GM19099 (cell line): ENCODE results near the gene KANK4.

Experiments
- POLR2A ChIP-seq: IDR thresholded peaks from 3 replicates; pipeline ENCODE4 v1.6.1; 2011; ENCODE audit warnings: low read depth; ENCODE audit not compliant: insufficient read length; ENCODE audit errors: extremely low read depth

KANK4 gene

DNA sequence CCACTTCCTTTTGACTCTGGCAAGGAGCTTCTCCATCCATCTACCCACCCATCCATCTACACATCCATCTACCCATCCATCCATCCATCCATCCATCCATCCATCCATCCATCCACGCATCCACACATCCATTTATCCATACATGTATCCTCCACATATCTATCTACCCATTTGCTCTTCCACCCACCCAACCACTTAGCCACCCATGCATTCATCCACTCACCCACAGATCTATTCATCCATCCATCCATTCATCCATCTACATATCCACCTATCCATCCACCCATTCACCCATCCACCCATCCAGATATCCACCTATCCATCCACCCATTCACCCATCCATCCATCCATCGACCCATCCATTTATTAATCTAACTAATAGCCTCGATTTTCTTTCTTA is 23.0 kb upstream of the KANK4 start:
- no peak for TF ChIP-seq POLR2A

DNA sequence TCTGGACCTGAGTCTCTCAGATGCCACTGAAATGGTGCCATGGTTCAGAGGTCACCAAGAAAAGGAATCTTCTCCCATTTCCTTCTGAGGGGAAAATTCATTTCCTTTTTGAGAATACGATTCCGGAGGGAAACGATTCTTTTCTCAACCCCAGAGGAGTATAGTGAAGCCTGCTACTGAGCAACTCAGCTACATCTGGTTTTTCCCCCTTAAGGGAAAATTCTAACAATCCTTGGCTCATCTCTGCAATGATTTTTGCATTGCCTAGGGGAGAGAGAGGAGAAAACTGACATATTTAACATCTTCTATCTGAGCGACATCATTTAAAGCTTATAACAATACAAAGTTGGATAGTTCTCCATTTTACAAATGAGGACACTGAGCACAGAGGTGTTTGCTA is 22.4 kb upstream of the KANK4 start:
- no peak for TF ChIP-seq POLR2A

DNA sequence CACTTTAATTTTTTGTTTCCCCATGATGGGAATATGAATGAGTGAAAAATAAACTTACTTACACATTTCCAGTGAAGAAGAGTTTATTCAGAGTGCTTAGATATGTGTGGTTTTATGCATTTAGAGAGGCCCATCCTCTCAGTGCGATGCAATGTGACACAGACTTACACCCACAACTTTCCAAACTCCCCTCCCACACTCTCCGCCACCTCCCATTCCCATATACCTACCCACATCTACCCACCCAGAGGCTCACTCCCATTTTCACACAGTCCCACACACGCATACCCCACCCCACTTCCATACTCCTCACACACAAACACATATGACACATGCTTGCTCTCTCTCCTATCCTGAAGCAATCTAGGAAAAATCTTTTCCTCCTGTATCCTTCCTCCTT is 21.9 kb upstream of the KANK4 start:
- TF ChIP-seq POLR2A, result no peak

DNA sequence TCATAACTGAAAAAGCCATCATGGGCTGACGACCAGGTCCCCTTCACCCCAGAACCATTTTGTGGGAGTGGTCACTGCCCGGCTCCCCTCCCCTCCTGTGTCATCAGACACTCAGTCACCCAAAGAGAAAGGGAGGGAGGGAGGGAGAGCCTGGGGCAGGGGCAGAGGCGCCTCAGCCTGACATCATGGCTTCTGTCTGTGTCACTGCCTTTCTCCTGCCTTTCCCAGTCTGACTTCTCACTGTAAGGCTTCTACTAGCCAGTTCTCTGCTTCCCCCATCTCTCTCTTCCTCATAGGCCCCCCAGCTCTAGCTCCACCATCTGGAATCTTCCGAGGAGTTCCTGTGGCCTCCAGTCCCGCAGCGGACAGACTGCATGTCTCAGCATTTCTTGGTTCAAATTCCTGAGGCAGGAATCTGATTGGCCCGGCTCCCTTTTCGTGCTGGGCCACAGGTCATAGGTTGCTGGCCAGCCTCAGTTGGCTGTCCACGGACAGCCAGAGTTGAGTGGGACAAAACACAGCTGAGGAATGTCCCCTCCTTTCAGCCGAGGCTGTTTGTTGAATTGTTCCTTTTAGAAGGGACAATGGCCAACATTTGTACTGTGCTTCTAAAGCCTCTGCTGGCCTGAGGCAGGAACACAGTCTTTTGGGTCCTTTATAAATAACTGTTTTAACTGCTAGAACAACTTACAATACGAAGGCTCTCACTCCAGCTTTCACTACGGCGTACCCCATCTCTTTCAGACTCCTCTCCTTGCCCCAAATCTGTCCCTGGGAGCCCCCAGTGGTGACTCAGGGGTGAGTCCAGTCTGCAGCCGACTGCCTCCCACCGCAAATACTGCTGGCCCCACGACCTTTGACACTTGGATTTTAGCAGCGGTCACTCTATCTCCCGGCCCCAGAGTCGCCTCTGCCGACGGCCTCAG is 18.7 kb upstream of the KANK4 start:
- no peak for TF ChIP-seq POLR2A

DNA sequence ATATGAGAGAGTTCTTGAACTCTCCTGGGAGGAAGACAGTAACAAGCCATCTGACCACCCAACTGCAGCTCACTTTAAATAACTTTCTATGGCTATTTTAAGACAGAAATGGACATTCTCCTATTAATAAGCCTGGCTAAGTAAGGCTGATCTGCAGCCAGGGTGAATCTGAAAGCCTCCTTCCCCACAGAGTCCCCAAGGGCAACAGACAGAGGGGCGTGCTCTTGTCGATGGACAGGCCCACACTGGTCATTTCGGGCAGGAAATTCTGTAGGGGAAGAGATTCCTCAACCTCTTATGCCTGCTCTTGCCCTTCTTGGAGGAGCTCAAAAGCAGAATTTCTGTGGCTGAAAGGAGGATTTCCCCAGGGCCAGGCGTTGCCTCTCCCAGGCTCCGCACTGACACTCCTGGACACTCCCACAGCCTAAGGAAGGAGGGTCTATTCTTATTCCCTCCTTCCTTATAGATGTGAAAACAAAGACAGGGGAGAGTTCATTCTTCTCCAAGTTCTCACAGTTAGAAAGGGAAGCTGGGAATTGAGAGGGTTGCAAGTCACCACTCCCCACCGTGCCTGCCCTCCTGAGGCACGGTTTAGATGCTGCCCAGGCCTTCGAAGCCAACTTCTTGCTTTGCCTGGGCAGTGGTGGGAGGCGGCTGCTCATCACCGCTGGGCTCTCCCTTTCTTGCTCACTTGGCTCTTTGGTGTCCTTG is 17.9 kb upstream of the KANK4 start:
- TF ChIP-seq POLR2A, result no peak

DNA sequence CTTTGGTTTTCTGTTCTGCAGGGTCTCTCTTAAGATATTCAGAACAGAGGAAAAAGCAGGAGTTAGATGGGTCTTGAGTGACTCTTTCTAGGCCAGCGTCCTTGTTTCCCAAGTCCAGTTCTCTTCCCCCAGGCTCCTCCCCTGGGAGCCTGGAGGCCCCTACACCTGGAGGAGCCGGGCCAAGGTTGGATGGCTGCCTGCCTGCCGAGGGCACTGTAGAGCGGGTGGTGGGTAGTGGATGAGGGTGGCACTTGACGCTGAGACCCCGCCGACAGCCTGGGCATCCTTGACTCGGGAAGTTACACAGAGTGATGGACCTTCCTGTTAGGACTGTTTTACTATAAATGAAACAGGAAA is 17.4 kb upstream of the KANK4 start:
- TF ChIP-seq POLR2A, result no peak

- TF ChIP-seq POLR2A, result no peak
These were observed 16.4 kb upstream of the KANK4 start for GRCh38 chr1:62335656-62336055.

DNA sequence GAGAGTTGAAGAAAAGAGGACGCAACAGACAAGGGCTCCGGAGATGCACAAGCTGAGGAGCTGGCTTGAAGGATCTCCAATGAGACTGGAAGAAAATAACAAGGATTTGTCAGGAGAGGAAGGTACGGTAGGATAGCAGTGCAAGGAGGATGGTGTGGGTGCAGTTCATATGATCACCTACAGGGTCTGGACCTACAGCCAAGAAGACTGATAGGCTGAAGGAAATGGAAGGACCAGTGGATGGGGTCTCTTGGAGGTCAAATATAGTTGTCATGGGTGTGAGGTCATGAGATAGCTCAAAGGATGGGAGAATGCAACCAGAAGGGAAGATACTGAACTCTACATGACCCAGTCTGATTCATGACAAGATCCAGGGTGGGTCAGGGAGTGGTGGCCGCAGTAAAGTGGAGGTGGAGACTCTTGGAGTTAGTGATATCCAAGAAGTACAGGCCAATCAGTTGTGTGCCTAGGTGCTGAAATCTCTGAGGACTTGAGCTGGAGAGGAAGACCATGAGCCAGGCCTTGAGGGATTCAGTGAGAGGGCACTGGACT is 15.3 kb upstream of the KANK4 start:
- TF ChIP-seq POLR2A, result no peak

GRCh38 chr1:62333441-62333840 is 14.2 kb upstream of the KANK4 start:
- no peak for TF ChIP-seq POLR2A

DNA sequence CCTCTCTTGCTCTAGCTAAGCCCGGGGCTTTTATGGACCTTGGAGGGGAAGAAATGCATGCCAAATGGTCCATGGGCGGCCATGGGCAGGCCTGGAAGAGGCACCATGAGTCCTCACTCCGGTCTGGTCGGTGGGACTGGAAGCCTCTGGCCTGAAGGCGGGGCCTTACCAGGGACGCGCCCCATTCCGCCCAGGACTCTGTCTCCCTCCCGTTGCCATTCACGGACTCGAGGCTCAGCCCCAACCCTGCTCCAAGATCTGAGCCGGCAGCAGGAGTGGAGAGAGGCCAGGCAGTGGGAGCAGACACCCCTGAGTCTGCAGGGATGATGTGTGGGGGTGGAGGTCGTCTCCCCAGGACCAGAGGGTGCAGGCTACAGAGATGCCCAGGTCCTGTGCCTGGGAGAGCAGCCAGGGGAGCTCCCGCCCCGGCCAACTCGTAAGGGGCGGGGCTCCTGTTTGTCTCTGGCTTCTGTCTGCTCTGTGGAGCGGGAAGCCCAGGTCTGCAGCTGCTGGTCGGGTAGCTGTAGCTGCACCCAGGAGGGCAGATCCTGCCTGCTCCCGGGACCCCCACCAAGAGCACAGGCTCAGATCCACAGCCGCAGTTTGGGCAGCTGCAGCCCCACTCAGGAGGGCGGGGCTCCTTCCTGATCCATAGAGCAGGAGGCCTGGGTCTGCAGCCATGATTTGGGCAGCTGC is 8.3 kb upstream of the KANK4 start:
- TF ChIP-seq POLR2A, result no peak

DNA sequence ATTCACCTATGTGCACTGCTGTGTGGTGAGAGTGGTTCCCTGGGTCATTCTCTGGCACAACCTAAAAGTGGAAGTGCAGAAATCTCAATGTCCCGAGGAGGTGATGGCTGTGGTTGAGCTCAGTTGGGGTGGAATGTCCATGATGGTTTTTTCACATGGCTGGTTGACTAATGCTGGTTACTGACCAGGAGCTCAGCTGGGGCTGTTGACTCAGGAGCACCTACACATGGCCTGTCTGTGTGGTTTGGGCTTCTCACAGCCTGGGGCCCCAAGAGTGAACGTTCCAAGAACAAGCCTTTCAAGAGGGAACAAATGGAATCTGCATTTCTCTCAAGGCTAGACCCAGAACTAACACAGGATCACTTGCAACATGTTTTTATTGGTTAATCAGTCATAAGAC is 6.4 kb upstream of the KANK4 start:
- TF ChIP-seq POLR2A, result no peak

GRCh38 chr1:62325081-62325480 is 5.8 kb upstream of the KANK4 start:
- TF ChIP-seq POLR2A, result no peak

GRCh38 chr1:62321446-62321845 is 2.2 kb upstream of the KANK4 start:
- no peak for TF ChIP-seq POLR2A

DNA sequence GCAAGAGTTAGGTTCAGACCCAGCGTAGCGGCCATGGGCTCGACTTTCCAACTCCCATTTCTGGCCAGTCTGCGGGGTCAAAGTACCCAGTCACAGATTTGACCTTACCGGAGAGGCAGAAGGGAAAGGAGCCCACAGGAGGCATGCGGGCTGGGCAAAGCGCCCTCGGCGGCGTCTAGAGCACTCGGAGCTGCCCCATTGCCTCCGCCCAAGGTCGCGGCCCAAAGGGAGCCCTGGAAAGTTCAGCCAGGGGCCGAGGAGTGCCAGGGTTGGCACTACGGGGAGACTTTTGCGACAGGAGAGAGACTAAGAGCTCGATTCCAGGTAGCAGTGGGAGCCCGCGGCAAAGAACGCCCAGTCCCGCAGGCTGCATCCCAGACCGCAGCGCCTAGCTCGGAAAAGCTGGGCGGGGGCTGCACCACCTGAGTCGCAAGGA is 896 bp downstream of the KANK4 start:
- no peak for TF ChIP-seq POLR2A
